ENCODE results near the gene KRTAP10-1.
A peak's percentile ranks its signal among the peaks of the same experiment; 100 is the strongest.
"Not testable (repeated sequence)": the region's sequence is repeated elsewhere in the genome, so short reads cannot be mapped to it uniquely, and the experiment has no call there.

Gene KRTAP10-1

GRCh38 chr21:44583089-44583799 lies 43.2 kb upstream of the KRTAP10-1 start:
- no peak overlapping the region for H3K14ac ChIP-seq (ENCODE audit: low read length)
- no peak overlapping the region for H3K9ac ChIP-seq (ENCODE audit: low read length)
- H3K9me3 ChIP-seq (ENCODE audit: insufficient read depth, low read depth, low read length): peaks cover 10% of the 10 kb centered on the region
- no peak overlapping the region for H4K91ac ChIP-seq (ENCODE audit: low read depth, low read length)
- H3K27ac ChIP-seq (ENCODE audit: low read depth, low read length): no peak overlapping the region
- H3K4me3 ChIP-seq (ENCODE audit: low read depth, low read length): no peak overlapping the region
- no peak overlapping the region for H3K23ac ChIP-seq (ENCODE audit: low read length)
- no peak overlapping the region for H4K8ac ChIP-seq (ENCODE audit: low read depth, low read length)
- H3K4ac ChIP-seq (ENCODE audit: low read depth, low read length): no peak overlapping the region
- no peak overlapping the region for H2BK120ac ChIP-seq (ENCODE audit: insufficient read depth, low read length, poor library complexity)
- H3K4me1 ChIP-seq (ENCODE audit: control insufficient read depth in 1 of 2, insufficient read depth in 2 of 2, low read length in 2 of 2): no peaks in the 10 kb centered on the region
- no peak overlapping the region for H4K12ac ChIP-seq (ENCODE audit: low read depth, low read length)
- H2AFZ ChIP-seq (ENCODE audit: insufficient read depth, low read length, poor library complexity): no peak overlapping the region
- no peaks in the 10 kb centered on the region for H3K79me2 ChIP-seq (ENCODE audit: control insufficient read depth, insufficient read depth, low read length, poor library complexity)
- no peak overlapping the region for H2BK5ac ChIP-seq (ENCODE audit: low read depth, low read length, poor library complexity)
- no CpG with 5 or more reads among the region's 11 CpGs for WGBS (ENCODE audit: extremely low coverage, insufficient coverage, insufficient read length)
- no peak overlapping the region for H2AK5ac ChIP-seq (ENCODE audit: low read length)
- H3K36me3 ChIP-seq (ENCODE audit: control insufficient read depth in 1 of 2, insufficient read depth in 2 of 2, low read length in 2 of 2): no peaks in the 10 kb centered on the region
- no peak overlapping the region for H3K18ac ChIP-seq (ENCODE audit: low read length)
- no peak overlapping the region for H2BK12ac ChIP-seq (ENCODE audit: low read length)
- H3K27me3 ChIP-seq (ENCODE audit: insufficient read depth, low read length): no peaks in the 10 kb centered on the region
- peak in 1 of 2 donors; percentile 4 for DNase-seq
- H3K4me2 ChIP-seq (ENCODE audit: low read length): no peak overlapping the region
- no peaks in the 10 kb centered on the region for H3K79me1 ChIP-seq (ENCODE audit: low read length)

GRCh38 chr21:44582055-44582454 lies 42.1 kb upstream of the KRTAP10-1 start:
- Histone ChIP-seq H2BK5ac (ENCODE audit: low read depth, low read length, poor library complexity) (no peak overlapping the region), H3K27ac (ENCODE audit: low read depth, low read length) (no peak overlapping the region), H3K79me2 (ENCODE audit: control insufficient read depth, insufficient read depth, low read length, poor library complexity) (no peaks in the 10 kb centered on the region), H3K23ac (ENCODE audit: low read length) (no peak overlapping the region), H3K14ac (ENCODE audit: low read length) (no peak overlapping the region), H4K91ac (ENCODE audit: low read depth, low read length) (no peak overlapping the region), H2AK5ac (ENCODE audit: low read length) (no peak overlapping the region), H3K36me3 (ENCODE audit: control insufficient read depth in 1 of 2, insufficient read depth in 2 of 2, low read length in 2 of 2) (no peaks in the 10 kb centered on the region), H2BK120ac (ENCODE audit: insufficient read depth, low read length, poor library complexity) (no peak overlapping the region), H3K9ac (ENCODE audit: low read length) (no peak overlapping the region), H3K4ac (ENCODE audit: low read depth, low read length) (no peak overlapping the region), H4K8ac (ENCODE audit: low read depth, low read length) (no peak overlapping the region), H2BK12ac (ENCODE audit: low read length) (no peak overlapping the region), H3K18ac (ENCODE audit: low read length) (no peak overlapping the region), H3K9me3 (ENCODE audit: insufficient read depth, low read depth, low read length) (peaks cover 14% of the 10 kb centered on the region), H3K79me1 (ENCODE audit: low read length) (no peaks in the 10 kb centered on the region), H3K4me1 (ENCODE audit: control insufficient read depth in 1 of 2, insufficient read depth in 2 of 2, low read length in 2 of 2) (no peaks in the 10 kb centered on the region), H3K4me2 (ENCODE audit: low read length) (no peak overlapping the region), H4K12ac (ENCODE audit: low read depth, low read length) (no peak overlapping the region), H3K27me3 (ENCODE audit: insufficient read depth, low read length) (no peaks in the 10 kb centered on the region), H3K4me3 (ENCODE audit: low read depth, low read length) (no peak overlapping the region), H2AFZ (ENCODE audit: insufficient read depth, low read length, poor library complexity) (no peak overlapping the region)
- DNase-seq: no peak
- WGBS (ENCODE audit: extremely low coverage, insufficient coverage, insufficient read length): no CpG with 5 or more reads among the region's 15 CpGs

DNA sequence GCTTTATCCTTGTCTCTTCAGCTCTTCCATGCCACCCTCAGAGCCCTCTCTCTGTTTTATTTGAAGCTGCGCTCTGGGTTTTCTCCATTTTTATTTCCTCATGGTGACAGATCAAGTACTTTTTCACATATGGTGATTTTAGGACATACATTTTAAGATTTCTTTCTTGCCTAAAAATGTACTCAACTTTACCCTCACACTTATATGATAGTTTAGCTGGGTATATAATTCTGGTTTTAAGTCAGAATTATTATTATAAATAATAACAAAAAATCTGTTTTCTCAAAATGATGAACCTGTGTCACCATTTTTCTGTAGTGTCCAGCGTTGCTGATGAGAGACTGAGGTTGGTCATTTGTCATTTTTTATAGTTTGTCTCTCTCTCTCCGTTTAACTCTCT lies 41.2 kb upstream of the KRTAP10-1 start:
- H2AFZ ChIP-seq (ENCODE audit: insufficient read depth, low read length, poor library complexity): no peak overlapping the region
- H3K27me3 ChIP-seq (ENCODE audit: insufficient read depth, low read length): no peaks in the 10 kb centered on the region
- H3K79me2 ChIP-seq (ENCODE audit: control insufficient read depth, insufficient read depth, low read length, poor library complexity): no peaks in the 10 kb centered on the region
- no peak overlapping the region for H4K91ac ChIP-seq (ENCODE audit: low read depth, low read length)
- H3K23ac ChIP-seq (ENCODE audit: low read length): no peak overlapping the region
- no peak for DNase-seq
- no peak overlapping the region for H3K27ac ChIP-seq (ENCODE audit: low read depth, low read length)
- H2BK120ac ChIP-seq (ENCODE audit: insufficient read depth, low read length, poor library complexity): no peak overlapping the region
- H2AK5ac ChIP-seq (ENCODE audit: low read length): no peak overlapping the region
- H3K14ac ChIP-seq (ENCODE audit: low read length): no peak overlapping the region
- peaks cover 14% of the 10 kb centered on the region for H3K9me3 ChIP-seq (ENCODE audit: insufficient read depth, low read depth, low read length)
- H3K4me2 ChIP-seq (ENCODE audit: low read length): no peak overlapping the region
- no peak overlapping the region for H4K12ac ChIP-seq (ENCODE audit: low read depth, low read length)
- no peak overlapping the region for H3K4ac ChIP-seq (ENCODE audit: low read depth, low read length)
- WGBS (ENCODE audit: extremely low coverage, insufficient coverage, insufficient read length): no CpG with 5 or more reads among the region's 3 CpGs
- H2BK5ac ChIP-seq (ENCODE audit: low read depth, low read length, poor library complexity): no peak overlapping the region
- H3K36me3 ChIP-seq (ENCODE audit: control insufficient read depth in 1 of 2, insufficient read depth in 2 of 2, low read length in 2 of 2): no peaks in the 10 kb centered on the region
- H3K4me3 ChIP-seq (ENCODE audit: low read depth, low read length): no peak overlapping the region
- H3K9ac ChIP-seq (ENCODE audit: low read length): no peak overlapping the region
- no peaks in the 10 kb centered on the region for H3K4me1 ChIP-seq (ENCODE audit: control insufficient read depth in 1 of 2, insufficient read depth in 2 of 2, low read length in 2 of 2)
- H2BK12ac ChIP-seq (ENCODE audit: low read length): no peak overlapping the region
- no peak overlapping the region for H3K18ac ChIP-seq (ENCODE audit: low read length)
- H3K79me1 ChIP-seq (ENCODE audit: low read length): no peaks in the 10 kb centered on the region
- H4K8ac ChIP-seq (ENCODE audit: low read depth, low read length): no peak overlapping the region

DNA sequence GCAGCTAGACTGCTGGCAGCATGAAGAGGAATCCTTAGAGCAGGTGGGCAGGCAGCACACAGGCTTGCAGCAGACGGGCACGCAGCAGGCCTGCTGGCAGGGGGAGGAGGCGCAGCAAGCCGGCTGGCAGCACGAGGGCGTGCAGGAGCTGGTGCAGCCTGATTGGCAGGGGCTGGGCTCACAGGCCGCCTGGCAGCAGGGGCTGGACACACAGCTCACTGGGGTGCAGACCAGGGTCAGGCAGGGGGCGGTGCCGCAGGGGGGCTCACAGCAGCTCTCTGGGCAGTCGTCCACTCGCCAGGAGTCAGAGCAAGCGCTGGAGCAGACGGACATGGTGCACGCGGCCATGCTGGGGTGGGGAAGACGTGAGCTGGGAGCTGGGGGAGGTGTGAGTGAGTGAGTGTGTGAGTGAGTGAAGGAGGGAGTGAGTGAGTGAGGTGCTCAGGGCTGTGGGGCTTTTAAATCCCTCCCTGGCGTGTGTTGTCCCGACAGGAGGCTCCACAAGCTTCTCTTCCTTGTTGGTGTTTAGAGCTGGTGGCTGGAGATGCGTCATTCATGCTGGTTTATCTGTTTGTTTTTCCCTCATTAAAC lies 40.3 kb upstream of the KRTAP10-1 start, which contains the start of gene KRTAP10-5:
TSS of gene KRTAP10-5 (minus strand) at position 374 of the 591 bp plus-strand sequence. CDS start at position 348, 26 bp downstream.
- not testable (repeated sequence) for H3K14ac ChIP-seq (ENCODE audit: low read length); H3K23ac ChIP-seq (ENCODE audit: low read length); H3K4me2 ChIP-seq (ENCODE audit: low read length); H4K8ac ChIP-seq (ENCODE audit: low read depth, low read length); H3K79me2 ChIP-seq (ENCODE audit: control insufficient read depth, insufficient read depth, low read length, poor library complexity); H2BK120ac ChIP-seq (ENCODE audit: insufficient read depth, low read length, poor library complexity); H3K27ac ChIP-seq (ENCODE audit: low read depth, low read length); H2AFZ ChIP-seq (ENCODE audit: insufficient read depth, low read length, poor library complexity); H3K79me1 ChIP-seq (ENCODE audit: low read length); H4K91ac ChIP-seq (ENCODE audit: low read depth, low read length); H3K18ac ChIP-seq (ENCODE audit: low read length); H3K4me1 ChIP-seq (ENCODE audit: control insufficient read depth in 1 of 2, insufficient read depth in 2 of 2, low read length in 2 of 2); H2BK5ac ChIP-seq (ENCODE audit: low read depth, low read length, poor library complexity); DNase-seq; H3K9ac ChIP-seq (ENCODE audit: low read length); H4K12ac ChIP-seq (ENCODE audit: low read depth, low read length); H2BK12ac ChIP-seq (ENCODE audit: low read length); H3K27me3 ChIP-seq (ENCODE audit: insufficient read depth, low read length); H3K36me3 ChIP-seq (ENCODE audit: control insufficient read depth in 1 of 2, insufficient read depth in 2 of 2, low read length in 2 of 2); H3K4ac ChIP-seq (ENCODE audit: low read depth, low read length); H2AK5ac ChIP-seq (ENCODE audit: low read length)
- peaks cover 16% of the 10 kb centered on the region for H3K9me3 ChIP-seq (ENCODE audit: insufficient read depth, low read depth, low read length)
- peak within 1 kb of the TSS; percentile 18 for H3K4me3 ChIP-seq (ENCODE audit: low read depth, low read length)
- WGBS (ENCODE audit: extremely low coverage, insufficient coverage, insufficient read length): no CpG with 5 or more reads among the region's 19 CpGs
